Sigmoid colon (tissue), 7 donors: ENCODE measurements around the gene PTGDR2. TPM values are rescaled to one million over a fixed set of nuclear protein-coding genes. Genes with fewer than 3 reads are reported as not detected.
A peak's percentile ranks its signal among the peaks of the same experiment; 100 is the strongest.

Experiments used
- DNase-seq: peaks from one replicate; pipeline ENCODE4 v3.0.0-alpha.2; 2019
- H3K27ac ChIP-seq, 4 donors: fragments of 200-600 bp; sonication (generic); one replicate each; pipeline ENCODE4 v1.5.1; 2016 to 2019; ENCODE audit warnings: mild to moderate bottlenecking in 1 of 4
- H3K27me3 ChIP-seq, 3 donors: fragments of 200-600 bp; sonication (generic); one replicate each; pipeline ENCODE4 v1.5.1; 2019; ENCODE audit warnings: mild to moderate bottlenecking in 1 of 3
- H3K36me3 ChIP-seq, 4 donors: fragments of 200-600 bp; sonication (generic); one replicate each; pipeline ENCODE4 v1.5.1; 2016 to 2019
- H3K4me1 ChIP-seq, 4 donors: fragments of 200-600 bp; sonication (generic); one replicate each; pipeline ENCODE4 v1.5.1; 2017 to 2019
- H3K4me3 ChIP-seq, 4 donors: fragments of 200-600 bp; sonication (generic); one replicate each; pipeline ENCODE4 v1.5.1; 2017 to 2019; ENCODE audit warnings: mild to moderate bottlenecking in 2 of 4, moderate library complexity in 1 of 4
- H3K9me3 ChIP-seq, 4 donors: fragments of 200-600 bp in 3 of 4; sonication (generic) in 3 of 4; one replicate each; pipeline versions ENCODE4 v1.5.1 to v1.6.1; 2013 to 2019
- EP300 ChIP-seq, 4 donors: sonication (generic); formaldehyde crosslinking; IDR thresholded peaks; one replicate each; pipeline ENCODE4 v1.6.1; 2017; ENCODE audit warnings: antibody characterized with exemption in 4 of 4
- POLR2A ChIP-seq, 2 donors: fragments of 450-650 bp; IDR thresholded peaks; one replicate each; pipeline ENCODE4 v1.6.1; 2016; ENCODE audit warnings: antibody characterized with exemption in 2 of 2, mild to moderate bottlenecking in 2 of 2, moderate library complexity in 2 of 2
- POLR2AphosphoS5 ChIP-seq, 4 donors: sonication (generic); formaldehyde crosslinking; IDR thresholded peaks; one replicate each; pipeline ENCODE4 v1.6.1; 2017; ENCODE audit warnings: antibody characterized with exemption in 4 of 4
- WGBS, 2 donors: extraction: QIAGEN DNeasy Blood & Tissue Kit; methylation state at CpG; one replicate each; pipeline ENCODE4 v1.1.7; 2013; 5-methylcytosine and 5-hydroxymethylcytosine counted together
- intact Hi-C: fragments of 100-400 bp; cut with DNase I; formaldehyde crosslinking; loops from one replicate; pipeline ENCODE4 v1.15.1; 2023
- polyA plus RNA-seq, 3 donors: library from polyadenylated mRNA; stranded (reverse); fragments of 200-250 nt; gene quantifications; one replicate each; pipeline ENCODE4 v1.2.3, GENCODE V29; 2013
- total RNA-seq, 4 donors: library from RNA; depleted of rRNA; stranded (reverse); fragments of >200 nt; gene quantifications; one replicate each; pipeline ENCODE4 v1.1.0, GENCODE V29; 2016
- TF ChIP-seq, protein P1 (sequence below), 4 experiments: fragments of 450-650 bp in 3 of 4; fragments of 200-600 bp in 1 of 4; IDR thresholded peaks; one replicate each; pipeline ENCODE4 v1.5.1; 2016 to 2019; ENCODE audit warnings: antibody characterized with exemption in 4 of 4, mild to moderate bottlenecking in 3 of 4, moderate library complexity in 2 of 4
- donor health status: healthy with polysubstance abuse.
- donor health status: Bipolar disorder and iron deficiency.
- donor health status: healthy.

Gene PTGDR2
- total and polyA plus RNA-seq, 7 donors: 0.27 to 2.2 (median 0.77) TPM; not detected in 1

GRCh38 chr11:60899977-60900376, 44.2 kb upstream of the PTGDR2 start:
- peaks cover 59 to 83% (median 69%) of the 10 kb centered on the region in 4 donors for H3K36me3 ChIP-seq
- no peak overlapping the region for H3K27ac ChIP-seq
- no peak overlapping the region for H3K4me3 ChIP-seq
- intact Hi-C loops: loop anchor here (1.0 to 10.0 kb wide), 3 partner anchors 69 to 435 kb away; partner anchors contain the start of genes DDB1 and TKFC
- H3K4me1 ChIP-seq: peaks cover 0 to 18% (median 12%) of the 10 kb centered on the region in 4 donors
- WGBS, 2 donors: 63 to 71% methylated on average over 4 of the region's 4 CpGs
- H3K9me3 ChIP-seq: no peaks in the 10 kb centered on the region
- no peak for DNase-seq
- H3K27me3 ChIP-seq: no peaks in the 10 kb centered on the region
- no peak for TF ChIP-seq POLR2AphosphoS5 (IDR thresholded peaks at IDR 0.05)
- TF ChIP-seq EP300 (IDR thresholded peaks at IDR 0.05): no peak
- no peak for TF ChIP-seq POLR2A (IDR thresholded peaks at IDR 0.05)
- TF ChIP-seq, protein P1, sequence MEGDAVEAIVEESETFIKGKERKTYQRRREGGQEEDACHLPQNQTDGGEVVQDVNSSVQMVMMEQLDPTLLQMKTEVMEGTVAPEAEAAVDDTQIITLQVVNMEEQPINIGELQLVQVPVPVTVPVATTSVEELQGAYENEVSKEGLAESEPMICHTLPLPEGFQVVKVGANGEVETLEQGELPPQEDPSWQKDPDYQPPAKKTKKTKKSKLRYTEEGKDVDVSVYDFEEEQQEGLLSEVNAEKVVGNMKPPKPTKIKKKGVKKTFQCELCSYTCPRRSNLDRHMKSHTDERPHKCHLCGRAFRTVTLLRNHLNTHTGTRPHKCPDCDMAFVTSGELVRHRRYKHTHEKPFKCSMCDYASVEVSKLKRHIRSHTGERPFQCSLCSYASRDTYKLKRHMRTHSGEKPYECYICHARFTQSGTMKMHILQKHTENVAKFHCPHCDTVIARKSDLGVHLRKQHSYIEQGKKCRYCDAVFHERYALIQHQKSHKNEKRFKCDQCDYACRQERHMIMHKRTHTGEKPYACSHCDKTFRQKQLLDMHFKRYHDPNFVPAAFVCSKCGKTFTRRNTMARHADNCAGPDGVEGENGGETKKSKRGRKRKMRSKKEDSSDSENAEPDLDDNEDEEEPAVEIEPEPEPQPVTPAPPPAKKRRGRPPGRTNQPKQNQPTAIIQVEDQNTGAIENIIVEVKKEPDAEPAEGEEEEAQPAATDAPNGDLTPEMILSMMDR (IDR thresholded peaks at IDR 0.05): no peak

DNA sequence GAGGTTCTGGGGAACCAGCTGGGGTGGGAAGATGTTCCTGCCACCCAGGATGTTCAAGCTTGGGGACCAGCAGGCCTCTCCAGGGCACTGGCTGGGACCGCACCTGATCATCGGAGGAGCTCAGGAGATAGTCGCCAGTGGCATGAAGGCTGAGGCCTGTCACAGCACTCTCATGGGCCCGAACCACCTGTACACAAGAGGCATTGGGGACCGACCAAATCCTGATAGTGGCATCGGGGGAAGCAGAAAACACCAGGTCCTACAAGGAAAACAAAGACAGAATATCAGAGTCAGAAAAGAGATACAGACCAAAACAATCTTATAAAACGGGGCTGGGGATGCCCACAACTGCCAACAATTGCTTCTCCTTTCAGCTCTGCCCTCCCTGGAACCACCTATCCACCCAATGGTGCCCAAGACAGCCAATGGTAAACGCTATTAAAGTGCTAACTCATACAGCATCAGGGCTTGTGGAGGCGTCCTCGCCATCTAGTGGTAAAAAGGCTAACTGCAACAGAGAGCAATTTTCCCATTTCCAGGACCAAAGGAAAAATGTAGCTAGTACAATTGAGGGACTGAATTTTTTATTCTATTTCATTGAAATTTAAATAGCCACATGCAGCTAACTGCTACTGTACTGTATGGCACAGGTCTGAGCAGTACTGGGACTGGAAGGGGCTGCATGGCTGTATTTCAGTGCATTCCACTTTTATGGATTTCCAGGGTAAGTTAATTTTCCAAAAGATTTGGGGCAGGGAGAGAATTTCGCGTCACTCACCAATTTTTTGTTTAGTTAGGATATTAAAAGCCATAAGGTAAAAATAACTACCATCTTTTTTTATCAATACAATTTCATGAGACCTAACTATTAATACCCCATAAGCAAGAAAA, 43.5 kb upstream of the PTGDR2 start:
- H3K27ac ChIP-seq: peak overlapping the region in 1 of 4 donors; percentile 26
- peak; percentile 64 for DNase-seq
- H3K36me3 ChIP-seq: peaks cover 63 to 90% (median 72%) of the 10 kb centered on the region in 4 donors
- intact Hi-C loops: loop anchor here (1.0 to 2.0 kb wide), 2 partner anchors 68 to 124 kb away; no protein-coding TSS in a partner anchor
- peaks cover 0 to 11% (median 5%) of the 10 kb centered on the region in 4 donors for H3K4me1 ChIP-seq
- no peaks in the 10 kb centered on the region for H3K9me3 ChIP-seq
- no peaks in the 10 kb centered on the region for H3K27me3 ChIP-seq
- no peak overlapping the region for H3K4me3 ChIP-seq
- TF ChIP-seq, protein P1 (IDR thresholded peaks at IDR 0.05): peak; percentile 42 to 96 (median 92)
- no peak for TF ChIP-seq POLR2AphosphoS5 (IDR thresholded peaks at IDR 0.05)
- 61 to 62% methylated on average over 12 of the region's 12 CpGs for WGBS, 2 donors

GRCh38 chr11:60897496-60897895, 41.7 kb upstream of the PTGDR2 start:
- Histone ChIP-seq H3K36me3 (peaks cover 58 to 96% (median 71%) of the 10 kb centered on the region in 4 donors), H3K27ac (no peak overlapping the region), H3K27me3 (no peaks in the 10 kb centered on the region), H3K4me3 (no peak overlapping the region), H3K9me3 (no peaks in the 10 kb centered on the region), H3K4me1 (peaks cover 0 to 6% (median 2%) of the 10 kb centered on the region in 4 donors)
- DNase-seq: no peak
- intact Hi-C loops: no loop called here
- WGBS, 2 donors: 92 to 95% methylated on average over 4 of the region's 4 CpGs
- TF ChIP-seq, protein P1 (IDR thresholded peaks at IDR 0.05): no peak
- no peak for TF ChIP-seq POLR2AphosphoS5 (IDR thresholded peaks at IDR 0.05)
- TF ChIP-seq POLR2A (IDR thresholded peaks at IDR 0.05): no peak
- TF ChIP-seq EP300 (IDR thresholded peaks at IDR 0.05): no peak

GRCh38 chr11:60895687-60896086, 39.9 kb upstream of the PTGDR2 start:
- no peak for DNase-seq
- no peaks in the 10 kb centered on the region for H3K27me3 ChIP-seq
- H3K4me3 ChIP-seq: no peak overlapping the region
- peaks cover 0 to 6% (median 2%) of the 10 kb centered on the region in 4 donors for H3K4me1 ChIP-seq
- no peak for TF ChIP-seq POLR2A (IDR thresholded peaks at IDR 0.05)
- no peak overlapping the region for H3K27ac ChIP-seq
- intact Hi-C loops: no loop called here
- no peaks in the 10 kb centered on the region for H3K9me3 ChIP-seq
- WGBS, 2 donors: 80 to 81% methylated on average over 5 of the region's 5 CpGs
- peaks cover 49 to 88% (median 56%) of the 10 kb centered on the region in 4 donors for H3K36me3 ChIP-seq

- intact Hi-C loops: no loop called here
- Histone ChIP-seq H3K27me3 (no peaks in the 10 kb centered on the region), H3K4me1 (no peaks in the 10 kb centered on the region), H3K9me3 (no peaks in the 10 kb centered on the region), H3K36me3 (peaks cover 11 to 63% (median 22%) of the 10 kb centered on the region in 4 donors), H3K27ac (no peak overlapping the region), H3K4me3 (no peak overlapping the region)
- DNase-seq: no peak
- WGBS, 2 donors: 83 to 93% methylated on average over 7 of the region's 7 CpGs
- no peak for TF ChIP-seq POLR2AphosphoS5 (IDR thresholded peaks at IDR 0.05)
- TF ChIP-seq, protein P1 (IDR thresholded peaks at IDR 0.05): no peak
- TF ChIP-seq POLR2A (IDR thresholded peaks at IDR 0.05): no peak
- TF ChIP-seq EP300 (IDR thresholded peaks at IDR 0.05): no peak
Observed at GRCh38 chr11:60891103-60891741, 35.5 kb upstream of the PTGDR2 start.
